Fibroblast of peridontal ligament (primary cell): ENCODE measurements around the gene RPS3A.
"Not testable (repeated sequence)": the region's sequence is repeated elsewhere in the genome, so short reads cannot be mapped to it uniquely, and the experiment has no call there.

Experiments
- DNase-seq: peaks from one replicate; pipeline ENCODE4 v3.0.0-alpha.2; 2010; ENCODE audit errors: extremely low read depth

The RPS3A gene

DNA sequence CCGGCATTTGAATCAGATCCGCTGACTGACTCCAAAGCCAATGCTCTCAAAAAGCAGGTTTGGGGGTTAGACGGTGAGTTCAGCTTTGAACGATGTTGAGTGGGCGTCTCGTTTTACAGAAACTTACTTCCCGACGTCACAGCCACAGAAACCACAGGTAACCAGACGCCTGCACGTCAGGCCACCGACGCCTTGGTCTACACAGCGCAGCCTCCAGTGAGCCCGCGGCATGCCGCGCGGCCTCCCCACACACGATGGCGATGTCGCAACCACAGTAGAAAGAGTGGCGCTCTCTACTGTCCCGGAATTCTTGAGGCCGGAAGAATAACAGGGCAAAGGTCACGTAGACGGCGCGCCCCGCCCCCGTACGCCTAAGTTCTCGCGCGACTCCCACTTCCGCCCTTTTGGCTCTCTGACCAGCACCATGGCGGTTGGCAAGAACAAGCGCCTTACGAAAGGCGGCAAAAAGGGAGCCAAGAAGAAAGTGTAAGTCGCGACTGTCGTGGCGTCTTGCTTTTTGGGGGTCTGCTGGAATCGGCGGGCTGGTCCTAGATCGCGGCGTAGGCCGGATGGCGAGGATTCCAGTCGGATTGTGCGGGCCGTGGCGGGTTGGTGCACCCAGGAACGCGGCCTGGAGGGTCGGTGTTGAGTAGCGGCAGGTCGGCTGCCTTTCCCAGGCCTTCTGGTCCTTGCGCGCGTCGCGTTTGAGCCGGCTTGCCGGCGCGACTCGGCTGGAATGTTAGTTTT lies at the start of gene RPS3A:
Gene RPS3A, plus strand, starts transcription at position 400 of the 747 bp plus-strand sequence. Its CDS starts 25 bp downstream, at position 425.
- peak; percentile 98 for DNase-seq

DNA sequence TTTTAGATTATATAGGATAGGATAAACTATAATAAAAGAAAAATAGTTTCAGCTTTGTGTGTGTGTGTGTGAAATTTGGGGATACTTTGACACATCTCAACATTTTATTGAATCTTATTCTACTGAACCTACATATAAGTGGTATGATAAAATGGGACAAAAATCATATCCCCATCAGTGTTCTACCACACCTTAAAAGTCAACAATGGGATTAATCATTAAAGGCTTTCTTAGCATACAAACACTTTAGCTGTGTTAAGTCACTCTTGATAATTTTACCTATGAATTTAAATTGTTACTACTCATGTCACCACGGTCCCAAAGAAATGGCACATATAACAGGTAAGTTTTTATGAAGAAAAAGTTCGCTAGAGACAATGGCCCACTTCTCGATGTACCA lies 46.6 kb upstream of the RPS3A start:
- no peak for DNase-seq

DNA sequence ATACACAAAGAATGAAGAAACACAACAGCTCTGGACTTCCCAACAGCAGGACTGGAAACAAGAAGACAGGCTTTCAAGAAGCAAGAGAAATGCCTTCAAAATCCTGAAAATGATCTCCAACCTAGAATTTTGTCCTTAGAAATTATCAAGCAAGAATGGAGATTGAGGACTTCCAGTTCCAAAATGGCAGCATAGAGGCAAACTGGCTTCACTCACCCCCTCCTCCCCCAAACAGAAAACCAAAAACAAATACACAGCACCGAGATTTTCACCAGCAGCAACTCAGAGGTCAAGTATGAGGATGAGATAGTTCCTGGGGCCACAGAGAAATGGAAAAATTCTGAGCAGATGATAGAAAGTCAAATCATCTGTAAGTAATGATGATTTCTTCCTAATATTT lies 43.9 kb upstream of the RPS3A start:
- no peak for DNase-seq

DNA sequence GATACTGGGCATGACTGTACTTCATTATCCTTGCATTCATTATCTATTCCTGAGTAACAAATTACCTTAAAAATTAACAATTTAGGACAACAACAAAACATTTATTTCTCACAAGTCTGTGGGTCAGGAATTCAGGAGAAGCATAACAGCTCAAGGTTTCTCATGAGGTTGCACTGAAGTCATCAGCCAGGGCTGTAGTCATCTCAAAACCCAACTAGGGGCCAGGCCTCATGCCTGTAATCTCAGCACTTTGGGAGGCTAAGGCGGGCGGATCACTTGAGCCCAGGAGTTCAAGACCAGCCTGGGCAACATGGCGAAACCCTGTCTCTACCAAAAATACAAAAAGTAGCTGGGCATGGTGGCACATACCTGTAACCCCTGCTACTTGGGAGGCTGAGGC lies 36.3 kb upstream of the RPS3A start:
- DNase-seq = not testable (repeated sequence)

DNA sequence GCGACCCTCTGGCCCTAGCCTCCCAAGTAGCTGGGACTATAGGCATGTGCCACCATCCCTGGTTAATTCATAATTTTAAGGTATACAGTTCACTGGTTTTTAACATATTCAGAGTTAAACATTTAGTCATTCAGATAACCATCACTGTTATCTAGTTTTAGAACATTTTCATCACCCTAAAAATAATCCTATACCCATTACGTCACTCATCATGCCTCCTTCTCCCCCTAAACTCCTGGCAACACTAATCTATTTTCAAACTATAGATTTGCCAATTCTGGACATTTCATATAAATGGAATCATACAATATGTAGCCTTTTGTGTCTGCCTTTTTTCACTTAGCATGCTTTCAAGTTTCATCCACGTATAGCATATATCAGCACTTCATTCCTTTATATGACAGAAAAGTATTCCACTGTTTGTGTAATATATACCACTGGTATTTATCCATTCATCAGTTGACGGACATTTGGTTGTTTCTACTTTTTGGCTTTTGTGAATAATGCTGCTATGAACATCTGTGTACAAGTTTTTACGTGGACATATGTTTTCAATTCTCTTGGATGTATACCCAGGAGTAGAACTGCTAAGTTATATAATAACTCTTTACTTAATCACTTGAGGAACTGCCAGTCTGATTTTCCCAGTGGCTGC lies 32.0 kb upstream of the RPS3A start:
- DNase-seq = peak; percentile 18

DNA sequence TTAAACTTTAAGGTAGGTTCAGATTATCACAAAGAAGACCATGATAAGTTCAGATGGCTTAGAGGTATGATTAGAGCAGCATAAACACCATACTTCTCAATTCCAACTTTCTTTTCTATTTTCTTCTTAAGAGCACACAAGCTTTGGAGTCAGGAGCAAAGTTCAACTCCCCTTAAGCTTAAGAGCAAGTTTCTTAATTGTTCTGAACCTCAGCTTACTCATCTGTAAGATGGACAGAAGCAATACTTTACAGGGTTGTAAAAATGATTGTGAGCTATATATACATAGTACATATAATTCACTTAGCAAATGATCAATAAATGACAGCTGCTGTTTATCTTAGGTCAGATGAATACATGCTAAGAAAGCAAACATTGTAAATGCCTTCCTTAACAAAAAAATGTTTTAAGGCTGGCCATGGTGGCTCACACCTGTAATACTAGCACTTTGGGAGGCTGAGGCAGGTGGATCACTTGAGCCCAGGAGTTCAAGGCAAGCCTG lies 25.0 kb upstream of the RPS3A start:
- DNase-seq = no peak

DNA sequence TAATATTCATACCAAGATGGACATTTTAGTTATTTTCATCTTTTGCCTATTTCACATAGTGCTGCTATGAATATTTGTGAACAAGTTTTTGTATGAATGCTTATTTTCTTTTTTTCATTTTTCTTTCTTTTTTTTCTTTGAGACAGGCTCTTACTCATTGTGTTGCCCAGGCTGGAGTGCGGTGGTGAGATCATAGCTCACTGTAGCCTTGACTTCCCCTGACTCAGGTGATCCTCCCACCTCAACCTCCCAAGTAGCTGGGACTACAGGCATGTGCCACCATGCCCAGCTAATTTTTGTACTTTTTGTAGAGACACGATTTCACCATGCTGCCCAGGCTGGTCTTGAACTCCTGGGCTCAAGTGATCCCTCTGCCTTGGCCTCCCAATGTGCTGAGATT lies 21.4 kb upstream of the RPS3A start:
- not testable (repeated sequence) for DNase-seq

DNA sequence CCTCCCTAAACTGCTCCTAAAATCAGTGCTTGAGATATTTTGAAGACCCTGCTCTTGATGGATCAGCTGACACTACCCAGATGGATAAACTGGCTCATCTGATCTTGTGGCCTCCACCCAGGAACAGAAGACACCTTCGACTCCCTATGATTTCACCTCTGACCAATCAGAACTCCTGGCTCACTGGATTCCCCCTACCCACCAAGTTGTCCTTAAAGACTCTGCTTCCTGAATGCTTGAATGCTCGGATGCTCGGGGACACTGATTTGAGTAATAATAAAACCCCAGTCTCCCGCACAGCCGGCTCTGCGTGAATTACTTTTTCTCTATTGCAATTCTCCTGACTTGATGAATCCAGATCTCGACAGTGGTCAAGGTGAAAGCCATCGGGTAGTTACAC lies 12.0 kb upstream of the RPS3A start:
- no peak for DNase-seq

DNA sequence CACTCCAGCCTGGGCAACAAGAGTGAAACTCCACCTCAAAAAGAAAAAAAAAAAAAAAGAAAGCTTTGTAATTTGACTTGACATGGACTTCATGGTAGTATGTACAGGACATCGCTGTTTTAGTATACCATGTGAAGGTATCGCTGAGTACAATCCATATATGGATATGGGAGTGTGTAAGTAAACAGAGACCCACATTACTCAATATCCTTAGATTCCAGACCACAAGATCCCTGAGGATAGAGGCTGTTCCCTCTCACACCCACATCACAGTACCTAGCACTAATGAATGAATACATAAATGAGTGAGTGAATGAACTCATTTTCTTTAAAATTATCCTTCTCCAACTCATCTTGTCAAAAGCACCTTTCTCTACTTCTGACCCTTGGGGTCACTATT lies 8.4 kb upstream of the RPS3A start:
- no peak for DNase-seq

DNA sequence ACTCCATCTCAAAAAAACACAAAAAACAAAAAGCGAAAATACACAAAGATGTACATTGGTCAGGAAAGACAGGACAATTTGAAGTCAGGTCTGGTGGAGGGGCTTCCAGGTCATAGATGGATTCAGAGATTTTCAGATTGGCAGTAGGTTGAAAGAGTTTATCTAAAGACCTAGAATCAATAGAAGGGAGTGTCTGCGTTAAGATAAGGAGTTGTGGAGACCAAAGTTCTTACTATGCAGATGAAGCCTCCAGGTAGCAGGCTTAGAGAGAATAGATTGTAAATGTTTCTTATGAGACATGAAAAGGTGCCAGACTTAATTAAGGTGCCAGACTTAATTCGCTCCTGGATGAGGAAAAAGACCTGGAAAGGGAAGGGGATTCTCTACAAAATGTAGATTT lies 6.9 kb upstream of the RPS3A start:
- DNase-seq = no peak

DNA sequence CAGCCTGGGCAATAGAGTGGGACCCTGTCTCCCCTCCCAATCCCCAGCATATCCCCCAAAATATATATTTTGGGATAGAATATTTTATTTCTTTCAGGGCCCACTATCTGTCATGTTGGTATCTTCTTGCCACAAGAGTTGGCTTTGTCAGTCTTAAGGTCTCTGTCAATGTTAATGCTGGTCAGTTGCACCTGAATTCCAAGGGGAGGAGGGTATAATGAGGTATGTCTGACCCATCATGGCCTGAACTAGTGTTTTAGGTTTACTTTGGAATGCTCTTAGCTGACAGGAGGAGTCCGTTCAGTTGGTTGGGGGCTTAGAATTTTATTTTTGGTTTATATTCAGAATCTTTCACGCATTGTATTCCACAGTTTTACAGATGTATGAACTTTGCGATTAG lies 6.2 kb upstream of the RPS3A start:
- no peak for DNase-seq

DNA sequence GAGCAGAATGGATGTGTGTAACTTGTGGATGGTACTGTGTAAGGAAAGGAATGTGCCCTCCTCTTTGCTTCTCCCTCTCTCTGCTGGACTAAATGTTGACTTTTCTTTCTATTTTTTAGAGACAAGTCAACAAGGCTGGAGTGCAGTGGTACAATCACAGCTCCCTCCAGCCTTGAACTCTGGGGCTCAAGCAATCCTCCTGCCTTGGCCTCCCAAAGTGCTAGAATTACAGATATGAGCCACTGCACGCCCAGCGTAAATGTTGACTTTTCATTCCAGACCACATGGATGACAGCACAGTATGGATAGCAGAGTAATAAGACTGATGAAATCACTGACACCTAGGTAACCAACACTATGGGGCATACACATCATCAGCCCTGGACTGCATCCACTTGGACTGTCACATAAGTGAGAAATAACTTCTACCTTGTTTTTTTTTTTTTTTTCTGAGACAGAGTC lies 5.1 kb upstream of the RPS3A start:
- DNase-seq = no peak

DNA sequence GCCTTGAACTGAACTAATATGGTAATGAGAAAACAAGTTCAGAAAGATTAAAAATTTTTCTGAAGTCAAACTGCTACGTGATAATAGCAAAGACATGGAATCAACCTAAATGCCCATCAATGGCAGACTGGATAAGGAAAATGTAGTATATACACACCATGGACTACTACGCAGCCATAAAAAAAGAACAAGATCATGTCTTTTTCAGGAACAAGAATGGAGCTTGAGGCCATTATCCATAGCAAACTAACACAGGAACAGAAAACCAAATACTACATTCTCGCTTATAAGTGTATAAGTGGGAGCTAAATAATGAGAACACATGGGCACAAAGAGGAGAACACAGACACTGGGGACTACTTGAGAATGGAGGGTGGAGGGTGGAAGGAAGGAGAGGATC lies 4.3 kb upstream of the RPS3A start:
- DNase-seq = no peak

DNA sequence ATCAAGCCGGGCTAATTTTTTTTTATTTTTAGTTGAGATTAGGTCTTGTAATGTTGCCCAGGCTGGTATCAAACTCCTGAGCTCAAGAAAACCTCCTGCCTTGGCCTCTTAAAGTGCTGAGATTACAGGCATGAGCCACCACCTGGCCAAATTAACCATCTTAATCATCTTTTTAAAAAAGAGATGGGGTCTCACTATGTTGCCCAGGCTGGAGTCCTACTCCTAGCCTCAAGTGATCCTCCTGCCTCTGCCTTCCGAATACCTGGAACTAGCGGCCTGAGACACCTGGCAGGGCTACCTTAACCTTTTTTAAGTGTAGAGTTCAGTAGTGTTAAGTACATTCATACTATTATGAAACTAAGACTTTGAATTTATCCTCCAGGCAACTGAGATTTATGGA lies 1.7 kb upstream of the RPS3A start:
- DNase-seq = no peak

DNA sequence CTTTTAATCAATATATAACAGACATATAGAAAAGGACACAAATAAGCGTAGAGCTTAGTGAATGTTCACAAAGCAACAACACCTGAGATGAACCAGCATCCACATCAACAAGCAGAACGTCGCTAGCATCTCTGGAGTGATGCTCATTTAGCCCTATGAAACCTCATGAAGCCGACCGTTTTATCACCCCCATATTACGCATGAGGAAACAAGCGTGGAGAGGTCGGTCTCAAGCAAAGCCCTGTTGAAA lies 524 bp upstream of the RPS3A start:
- no peak for DNase-seq

DNA sequence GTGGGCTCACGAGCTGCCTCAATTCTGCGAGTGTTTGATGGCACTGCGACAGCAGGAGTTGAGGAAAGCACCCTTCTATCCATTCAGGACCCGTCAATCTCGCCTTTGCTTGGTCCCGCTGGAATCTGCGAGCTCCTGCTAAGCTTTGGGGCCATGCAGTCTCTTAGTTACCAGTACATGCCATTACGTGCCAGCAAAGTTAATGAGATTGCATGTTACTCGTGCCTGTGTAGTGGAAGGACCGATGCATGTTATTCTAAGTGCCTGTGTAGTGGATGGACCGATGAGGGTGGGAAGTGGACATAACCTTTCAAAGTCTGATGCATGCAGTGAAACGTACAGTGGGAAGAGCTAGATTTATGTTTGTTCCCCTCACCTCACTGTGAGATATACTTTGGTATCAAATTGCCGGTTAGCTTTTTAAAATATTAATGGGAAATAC lies 569 bp downstream of the RPS3A start:
- peak; percentile 57 for DNase-seq

DNA sequence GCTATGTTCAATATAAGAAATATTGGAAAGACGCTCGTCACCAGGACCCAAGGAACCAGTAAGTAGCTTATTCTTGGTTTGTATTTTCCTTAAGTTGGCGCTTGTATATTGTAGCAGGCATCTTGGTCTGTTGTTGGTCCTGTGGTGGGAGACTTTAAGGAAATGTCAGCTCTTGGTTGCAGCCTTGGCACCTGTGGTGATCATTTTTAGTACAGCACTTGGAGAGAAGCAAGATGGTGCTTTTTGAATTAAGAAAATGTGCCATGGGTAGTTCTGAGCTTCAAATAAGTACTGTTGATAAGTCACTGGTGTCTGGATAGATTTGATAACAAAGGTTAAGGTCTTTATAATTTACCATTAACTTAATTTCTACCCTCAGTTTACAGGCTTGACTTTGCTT lies 1.1 kb downstream of the RPS3A start:
- no peak for DNase-seq

DNA sequence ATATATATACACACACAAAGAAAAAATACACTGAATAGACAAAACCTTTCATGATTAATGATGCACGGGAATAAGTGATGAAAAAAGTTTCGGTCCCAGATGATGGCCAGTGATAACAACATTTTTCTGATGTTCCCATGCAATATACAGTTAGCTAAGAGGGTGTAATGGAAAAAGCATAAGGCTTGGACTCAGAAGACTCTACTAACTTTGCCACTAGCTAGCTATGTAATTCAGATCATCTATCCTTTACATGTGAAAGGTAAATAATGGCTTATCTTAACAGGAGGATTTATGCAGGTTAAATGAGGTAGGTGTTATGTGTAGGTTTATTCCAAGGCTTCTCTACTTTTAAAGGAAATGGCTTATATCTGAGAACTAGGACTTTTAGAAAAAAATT lies 4.3 kb downstream of the RPS3A start:
- DNase-seq = no peak

DNA sequence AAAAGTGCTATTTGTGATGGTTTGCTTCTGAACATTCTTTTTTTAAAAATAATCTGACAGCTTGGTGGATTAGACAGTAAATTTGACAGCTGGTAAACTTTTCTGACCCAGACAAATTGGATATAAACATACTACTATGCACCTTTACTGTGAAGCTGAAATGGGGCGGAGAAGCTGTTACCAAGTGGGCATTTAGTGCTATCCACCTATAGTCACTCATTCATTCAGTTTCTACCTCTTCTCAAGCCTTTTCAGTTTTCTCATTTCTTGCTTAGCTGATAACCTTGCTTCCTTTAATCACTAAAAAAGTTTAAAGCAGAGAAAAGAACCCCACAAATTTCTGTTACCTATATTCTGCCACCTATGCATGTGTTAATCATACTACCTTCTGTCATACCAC lies 5.2 kb downstream of the RPS3A start:
- no peak for DNase-seq

DNA sequence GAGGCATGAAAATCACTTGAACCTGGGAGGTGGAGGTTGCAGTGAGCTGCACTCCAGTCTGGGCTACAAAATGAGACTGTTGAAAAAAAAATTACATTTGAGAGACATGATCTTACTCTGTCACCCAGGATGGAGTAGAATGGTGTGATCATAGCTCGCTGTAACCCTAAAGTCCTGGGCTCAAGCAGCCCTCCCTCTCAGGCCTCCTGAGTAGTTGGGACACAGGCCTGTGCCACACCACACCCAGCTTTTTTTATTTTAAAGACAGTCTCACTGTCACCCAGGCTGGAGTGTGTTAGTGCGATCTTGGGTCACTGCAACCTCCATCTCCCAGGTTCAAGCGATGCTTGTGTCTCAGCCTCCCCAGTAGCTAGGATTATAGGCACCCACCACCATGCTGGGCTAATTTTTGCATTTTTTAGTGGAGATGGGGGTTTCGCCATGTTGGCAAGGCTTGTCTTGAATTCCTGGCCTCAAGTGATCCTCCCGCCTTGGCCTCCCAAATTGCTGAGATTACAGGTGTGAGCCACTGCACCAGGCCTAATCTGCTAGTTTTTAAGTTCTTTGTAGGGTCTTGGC lies 6.1 kb downstream of the RPS3A start:
- no peak for DNase-seq

DNA sequence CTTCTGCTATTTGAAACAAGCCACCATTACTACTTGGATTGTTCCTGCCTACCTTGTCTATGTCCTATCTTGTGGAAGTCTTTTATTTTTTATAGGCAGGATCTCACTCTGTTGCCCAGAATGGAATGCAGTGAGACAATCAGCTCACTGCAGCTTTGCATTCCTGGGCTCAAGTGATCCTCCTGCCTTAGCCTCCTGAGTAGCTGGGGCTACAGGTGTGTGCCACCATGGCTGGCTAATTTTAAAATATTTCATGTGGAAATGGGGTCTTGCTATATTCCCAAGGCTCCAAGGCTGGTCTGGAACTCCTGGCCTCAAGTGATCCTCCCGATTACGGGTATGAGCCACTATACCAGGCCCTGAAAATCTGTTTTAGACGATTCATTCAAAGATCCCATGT lies 7.6 kb downstream of the RPS3A start:
- DNase-seq = no peak

DNA sequence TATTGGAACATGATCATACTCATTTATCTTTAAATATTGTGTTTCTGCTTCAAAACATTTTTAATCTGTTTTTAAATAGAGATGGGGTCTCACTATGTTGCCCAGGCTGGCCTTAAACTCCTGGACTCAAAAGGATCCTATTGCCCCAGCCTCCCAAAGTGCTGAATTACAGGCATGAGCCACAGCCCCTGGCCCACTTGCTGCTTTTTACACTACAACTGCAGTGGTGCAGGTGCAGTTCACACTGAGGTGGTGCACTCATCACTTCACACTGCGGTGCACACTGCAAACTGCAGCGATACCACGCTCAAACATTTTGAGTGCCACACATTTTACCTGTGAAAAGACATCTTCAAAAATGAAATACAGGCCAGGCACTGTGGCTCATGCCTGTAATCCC lies 10.8 kb downstream of the RPS3A start:
- DNase-seq = no peak

DNA sequence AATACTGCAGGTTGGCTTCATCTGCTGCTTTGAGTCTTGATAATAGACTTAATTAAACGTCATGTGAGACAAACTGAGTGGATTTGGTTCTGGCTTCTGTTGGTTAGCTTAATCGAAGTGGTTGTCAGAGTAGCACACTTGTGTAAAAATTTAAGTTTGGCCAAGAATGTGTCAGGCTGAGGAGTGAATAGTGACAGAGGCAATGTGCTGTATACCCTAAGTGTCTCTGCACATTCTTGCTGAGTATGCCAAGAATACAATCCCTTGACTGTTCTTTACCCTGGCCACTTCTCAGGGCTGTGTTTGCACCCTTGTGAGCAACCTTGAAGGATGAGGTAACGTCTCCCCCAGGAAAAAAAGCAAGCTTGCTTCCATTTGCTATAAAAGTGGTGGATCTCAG lies 14.9 kb downstream of the RPS3A start:
- DNase-seq = no peak
